ENCODE measurements around the gene EPS8L3.
"Not testable (repeated sequence)": the region's sequence is repeated elsewhere in the genome, so short reads cannot be mapped to it uniquely, and the experiment has no call there.

The EPS8L3 gene

DNA sequence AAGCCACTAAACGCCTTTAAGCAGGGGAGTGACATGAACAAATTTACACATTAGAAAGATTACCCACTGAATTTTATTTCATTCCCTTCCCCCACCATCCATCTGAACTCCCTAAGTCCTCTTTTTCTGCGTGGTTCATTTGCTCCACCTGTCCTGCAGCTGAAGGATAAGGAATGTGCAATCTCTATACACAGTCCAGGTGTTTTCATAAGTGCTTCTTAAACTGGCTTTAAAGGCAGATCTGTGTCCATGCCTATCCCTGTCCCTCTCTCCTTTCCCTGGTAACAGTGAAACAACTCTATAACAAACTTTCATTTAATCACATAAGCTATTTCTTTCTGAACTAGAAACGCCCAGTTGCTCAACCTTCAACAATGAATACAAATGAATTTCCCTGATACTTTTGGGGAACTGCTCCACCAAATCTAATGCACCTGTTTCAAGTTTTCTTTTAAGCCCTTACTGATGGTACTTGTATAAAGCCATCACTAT is 31.3 kb downstream of the EPS8L3 start:
- no peak for FAIRE-seq

DNA sequence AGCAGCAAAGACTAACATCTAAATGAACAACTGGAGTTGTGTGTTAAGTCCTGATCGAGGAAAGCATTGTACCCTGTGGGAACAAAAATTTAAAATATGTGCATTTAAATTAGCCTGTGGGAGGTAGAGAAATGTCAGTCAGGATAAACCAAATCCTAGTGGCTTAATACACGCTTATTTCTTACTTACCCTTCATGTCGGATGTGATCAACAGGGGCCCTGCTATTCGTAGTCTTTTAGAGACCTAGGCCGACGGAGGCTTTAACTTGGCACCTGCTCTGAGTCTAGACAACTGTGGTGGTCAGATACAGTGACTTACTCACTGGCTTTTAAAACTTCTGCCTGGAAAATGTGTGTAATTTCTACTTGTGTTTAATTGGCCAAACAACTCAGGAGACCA is 33.1 kb downstream of the EPS8L3 start:
- FAIRE-seq: no peak

DNA sequence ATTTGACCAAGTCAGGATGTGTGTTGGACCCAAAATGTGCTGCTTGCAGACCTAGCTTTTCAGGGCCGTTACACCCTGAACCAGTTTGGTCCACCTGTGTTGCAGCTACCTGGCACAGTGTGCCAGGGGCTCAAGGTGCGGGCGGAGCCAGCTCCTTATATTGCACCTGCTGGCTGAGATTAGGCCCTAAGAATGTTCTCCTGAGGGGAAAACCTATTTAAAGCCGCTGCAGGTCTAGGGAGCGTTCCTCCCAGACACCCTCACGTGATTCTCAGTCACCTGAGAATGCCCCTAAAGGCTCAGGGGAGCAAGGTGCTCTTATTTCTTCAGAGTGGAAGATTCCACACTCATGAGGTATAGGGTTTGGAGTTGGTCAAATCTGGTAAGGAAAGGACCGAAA is 34.9 kb downstream of the EPS8L3 start:
- FAIRE-seq: no peak

DNA sequence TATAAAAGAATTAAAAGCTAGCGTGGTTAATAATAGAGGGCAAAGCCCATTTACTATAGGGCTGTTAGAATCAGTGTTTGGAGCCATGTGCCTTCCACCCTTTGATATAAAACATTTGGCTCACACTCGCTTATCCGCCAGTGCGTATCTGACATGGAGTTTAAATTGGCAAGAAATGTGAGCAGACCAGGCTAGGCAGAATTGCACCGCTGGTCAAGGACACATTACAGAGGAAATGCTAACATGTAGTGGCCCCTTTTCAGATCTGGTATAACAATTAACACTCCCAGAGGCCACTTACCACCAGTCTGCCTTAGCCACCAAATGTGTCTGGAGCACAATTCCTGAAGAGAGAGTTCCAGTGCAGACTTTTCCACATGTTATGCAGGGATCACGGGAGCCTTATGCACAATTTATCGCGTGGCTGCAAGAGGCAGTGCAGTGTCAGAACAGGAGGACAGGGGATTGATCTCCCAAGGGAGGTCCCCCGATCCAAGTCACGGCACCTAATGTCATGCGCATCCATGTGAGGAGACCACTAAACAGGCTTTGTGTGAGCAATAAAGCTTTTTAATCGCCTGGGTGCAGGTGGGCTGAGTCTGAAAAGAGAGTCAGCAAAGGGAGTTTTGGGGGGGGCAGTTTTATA is 36.9 kb downstream of the EPS8L3 start:
- FAIRE-seq: no peak

DNA sequence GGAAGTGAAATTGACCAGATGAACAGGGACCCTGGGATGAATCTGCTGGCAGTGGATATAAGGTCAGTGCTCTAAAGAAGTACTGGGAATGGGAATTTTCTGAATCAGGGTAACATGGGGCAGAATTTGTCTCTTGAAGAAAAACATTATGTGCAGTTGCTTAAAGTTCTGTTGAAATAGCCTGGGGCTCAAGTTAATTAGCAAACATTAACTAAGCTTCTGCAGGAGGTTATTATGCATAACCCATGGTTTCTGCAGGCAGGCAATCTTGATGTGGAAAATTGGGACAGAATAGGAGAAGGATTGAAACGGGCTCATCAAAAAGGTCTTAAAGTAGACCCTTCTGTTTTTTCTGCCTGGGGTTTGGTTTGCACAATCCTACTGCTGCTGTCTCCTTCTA is 37.7 kb downstream of the EPS8L3 start:
- no peak for FAIRE-seq

DNA sequence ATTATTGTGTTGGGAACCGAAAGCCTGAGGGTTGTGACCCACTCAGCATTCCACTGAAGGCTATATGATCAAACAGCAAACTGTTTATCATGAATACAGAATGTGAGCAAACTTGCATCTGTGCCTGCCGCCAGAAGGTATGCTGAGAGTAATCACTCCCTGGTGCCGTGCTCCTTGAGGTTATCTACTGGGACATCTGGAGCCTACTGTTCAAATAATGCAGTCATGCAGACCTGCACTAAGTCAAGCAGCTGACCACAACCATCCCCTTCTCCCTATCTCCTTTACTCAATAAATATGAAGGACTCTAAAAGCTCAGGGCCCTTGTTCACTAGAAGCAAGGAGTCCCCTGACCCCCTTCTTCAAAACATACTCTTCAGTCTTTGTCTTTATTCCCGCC is 38.2 kb downstream of the EPS8L3 start:
- FAIRE-seq: no peak

DNA sequence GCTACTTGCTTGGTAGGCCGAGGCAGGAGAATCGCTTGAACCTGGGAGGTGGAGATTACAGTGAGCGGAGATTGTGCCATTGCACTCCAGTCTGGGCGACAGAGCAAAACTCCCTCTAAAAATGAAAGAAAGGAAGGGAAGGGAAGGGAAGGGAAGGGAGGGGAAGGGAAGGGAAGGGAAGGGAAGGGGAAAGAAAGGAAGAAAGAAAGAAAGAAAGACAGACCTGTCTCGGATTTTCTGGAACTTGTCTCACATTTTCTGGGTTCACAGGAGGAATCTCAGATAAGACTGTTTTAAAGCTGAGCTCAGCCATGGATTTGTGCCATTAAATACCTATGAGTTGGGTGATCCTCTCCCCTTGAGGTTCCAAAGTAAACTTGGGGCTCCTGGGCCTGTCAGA is 38.8 kb downstream of the EPS8L3 start:
- no peak for FAIRE-seq

DNA sequence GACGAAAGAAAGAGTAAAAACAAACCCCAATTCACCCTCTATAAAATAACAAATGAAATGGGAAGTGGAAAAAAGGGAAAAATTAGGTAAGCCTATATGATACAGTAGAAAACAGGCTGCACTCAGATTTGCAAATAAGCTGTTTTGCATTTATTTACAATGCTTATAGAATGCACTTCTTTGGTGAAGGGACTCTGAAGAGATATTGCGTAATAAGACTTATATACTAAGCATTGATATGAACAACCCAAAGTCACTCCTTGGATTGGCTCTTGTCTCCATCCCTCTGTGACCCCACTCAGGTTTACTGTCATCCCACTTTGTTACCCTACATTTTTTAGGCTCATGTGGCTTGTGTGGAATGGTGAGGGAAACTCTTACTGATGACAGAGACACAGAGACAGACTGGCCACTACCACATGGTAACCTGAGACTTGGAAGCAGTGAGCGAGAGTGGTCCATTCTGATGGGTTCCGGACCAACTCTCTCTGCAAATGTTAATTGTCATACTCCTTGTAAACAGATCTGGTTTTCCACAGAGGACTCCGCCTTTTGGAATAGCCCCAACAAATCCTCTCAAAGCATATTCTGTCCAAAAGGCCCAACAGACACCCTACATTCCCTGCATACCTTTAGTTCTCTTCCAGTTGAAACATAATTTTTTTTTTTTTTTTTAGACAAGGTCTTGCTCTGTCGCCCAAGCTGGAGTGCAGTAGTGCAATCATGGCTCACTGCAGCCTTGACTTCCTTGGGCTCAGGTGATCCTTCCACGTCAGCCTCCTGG is 40.6 kb downstream of the EPS8L3 start:
- no peak for FAIRE-seq

DNA sequence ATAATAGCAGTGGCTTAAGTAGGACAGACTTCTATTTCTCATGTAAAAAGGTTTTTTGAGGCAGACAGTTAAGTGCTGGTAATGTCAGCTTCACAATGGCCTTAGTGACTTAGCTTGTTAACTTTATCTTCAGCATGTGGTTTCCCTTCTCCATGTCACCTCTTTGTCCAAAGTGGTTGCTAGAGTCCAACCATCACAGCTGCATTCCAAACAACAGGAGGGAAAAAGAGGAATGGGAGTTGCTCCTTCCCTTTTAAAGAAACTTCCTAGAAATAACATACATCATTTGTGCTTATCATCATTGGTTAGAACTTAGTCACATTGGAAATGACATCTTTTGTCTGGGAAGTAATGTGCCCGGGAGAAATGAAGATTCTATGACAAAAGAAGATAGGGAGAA is 41.8 kb downstream of the EPS8L3 start:
- FAIRE-seq: no peak

DNA sequence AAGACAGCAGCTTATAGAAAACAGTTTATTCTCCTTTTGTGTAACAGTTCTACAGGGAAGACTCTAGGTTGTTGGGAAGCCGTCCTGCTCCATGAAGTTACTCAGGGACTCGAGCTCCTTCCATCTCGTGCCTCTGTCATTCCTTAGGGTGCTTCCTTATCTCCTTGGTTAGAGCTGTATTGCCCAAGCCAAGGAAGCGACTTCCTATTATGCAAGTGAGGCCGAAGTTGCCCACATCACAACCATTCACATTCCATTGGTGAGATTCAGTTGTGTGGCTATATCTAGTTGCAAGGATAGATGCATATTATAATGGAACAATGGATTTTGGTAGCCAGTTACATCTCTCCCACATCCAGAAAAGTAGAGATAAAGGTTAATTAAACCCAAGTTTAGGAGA is 42.7 kb downstream of the EPS8L3 start:
- no peak for FAIRE-seq

DNA sequence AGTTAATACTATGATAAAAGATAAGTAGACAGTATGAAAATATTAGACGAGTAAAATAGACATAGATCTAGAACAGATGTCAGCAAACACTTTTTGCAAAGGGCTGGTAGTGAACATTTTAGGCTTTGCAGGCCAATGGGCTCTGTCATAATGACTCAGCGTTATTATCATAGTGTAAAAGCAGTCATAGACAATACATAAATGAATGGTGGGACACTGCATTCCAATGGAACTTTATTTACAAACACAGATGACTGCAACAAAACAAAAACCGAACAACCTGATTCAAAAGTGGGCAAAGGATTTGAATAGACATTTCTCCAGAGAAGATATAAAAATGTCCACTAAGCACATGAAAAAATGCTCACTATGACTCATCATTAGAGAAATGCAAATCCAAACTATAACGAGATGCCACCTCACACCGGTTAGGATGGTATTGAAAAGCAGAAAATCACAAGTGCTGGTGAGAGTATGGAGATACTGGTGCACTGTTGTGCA is 44.3 kb downstream of the EPS8L3 start:
- FAIRE-seq: no peak

DNA sequence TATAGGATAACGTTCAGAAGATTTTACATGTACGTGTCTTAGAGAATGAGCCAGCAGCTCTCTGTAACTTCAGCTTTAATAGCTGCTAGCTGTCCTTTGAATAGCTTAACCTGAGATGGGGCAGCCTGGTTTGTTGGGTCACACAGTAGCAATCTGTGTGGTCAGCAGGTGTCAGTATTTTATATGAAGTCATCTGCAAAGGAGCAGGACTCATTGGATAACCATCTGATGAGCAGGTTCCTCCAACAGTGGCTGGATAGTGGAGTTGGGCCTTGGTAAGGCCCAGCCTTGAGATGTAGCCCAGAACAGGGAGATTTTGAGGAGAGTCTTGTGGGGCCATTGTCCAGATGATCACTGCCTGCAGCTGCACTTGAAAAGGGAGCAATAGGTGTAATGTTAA is 45.2 kb downstream of the EPS8L3 start:
- no peak for FAIRE-seq

DNA sequence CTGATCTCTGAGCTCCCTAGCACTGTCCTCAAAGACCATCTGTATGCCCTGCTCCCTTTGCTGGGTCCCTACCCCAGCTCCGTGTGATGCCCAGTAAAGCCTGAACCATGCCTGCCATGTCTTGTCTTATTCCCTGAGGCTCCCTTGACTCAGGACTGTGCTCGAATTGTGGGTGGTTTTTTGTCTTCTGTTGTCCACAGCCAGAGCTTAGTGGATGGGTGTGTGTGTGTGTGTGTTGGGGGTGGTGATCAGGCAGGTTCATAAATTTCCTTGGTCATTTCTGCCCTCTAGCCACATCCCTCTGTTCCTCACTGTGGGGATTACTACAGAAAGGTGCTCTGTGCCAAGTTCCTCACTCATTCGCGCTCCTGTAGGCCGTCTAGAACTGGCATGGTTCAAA is 46.0 kb downstream of the EPS8L3 start:
- FAIRE-seq: no peak

DNA sequence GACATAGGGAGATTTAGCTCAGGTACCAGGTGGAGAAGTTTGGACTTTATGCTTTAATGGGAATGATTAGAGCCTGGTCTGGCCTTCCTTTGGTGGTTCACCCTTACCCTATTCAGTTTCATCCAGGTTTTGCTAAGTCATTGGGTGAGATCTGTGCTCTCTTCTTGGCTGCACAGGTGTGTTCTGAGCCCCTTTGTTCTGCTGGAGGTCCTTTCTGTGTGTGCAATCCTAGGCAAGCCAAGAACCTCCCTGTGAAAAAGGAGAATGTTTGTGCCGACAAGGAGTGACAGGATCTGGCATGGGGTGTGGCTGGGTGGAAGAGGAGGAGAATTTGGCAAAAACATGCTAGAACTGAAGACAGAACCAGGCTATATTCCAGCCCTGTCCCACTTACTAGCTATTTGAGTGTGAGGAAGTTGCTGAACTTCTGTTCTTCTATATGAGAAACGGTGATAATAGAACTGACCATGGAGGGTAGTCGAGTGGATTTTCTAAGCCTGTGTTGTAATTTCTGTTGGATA is 47.1 kb downstream of the EPS8L3 start:
- no peak for FAIRE-seq

DNA sequence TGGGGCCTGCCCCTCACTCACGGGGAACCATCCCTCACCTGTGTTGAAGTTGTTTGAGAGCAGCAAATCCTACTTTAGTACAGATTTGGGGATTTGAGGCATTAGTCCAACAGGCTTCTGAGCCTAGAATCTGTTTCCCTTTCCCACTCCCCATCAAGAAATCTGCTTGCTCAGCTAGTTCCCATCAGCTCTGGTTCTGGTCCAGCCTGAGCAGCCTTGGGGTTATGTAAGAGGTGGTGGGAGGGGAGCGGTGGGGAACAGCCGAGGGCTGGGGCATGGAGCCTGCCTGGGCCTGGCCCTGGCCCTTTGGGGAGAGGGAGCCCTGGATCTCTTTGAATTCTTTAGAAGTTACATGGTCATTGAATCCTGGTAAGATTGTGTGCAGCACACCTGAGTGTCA is 47.6 kb downstream of the EPS8L3 start:
- no peak for FAIRE-seq

DNA sequence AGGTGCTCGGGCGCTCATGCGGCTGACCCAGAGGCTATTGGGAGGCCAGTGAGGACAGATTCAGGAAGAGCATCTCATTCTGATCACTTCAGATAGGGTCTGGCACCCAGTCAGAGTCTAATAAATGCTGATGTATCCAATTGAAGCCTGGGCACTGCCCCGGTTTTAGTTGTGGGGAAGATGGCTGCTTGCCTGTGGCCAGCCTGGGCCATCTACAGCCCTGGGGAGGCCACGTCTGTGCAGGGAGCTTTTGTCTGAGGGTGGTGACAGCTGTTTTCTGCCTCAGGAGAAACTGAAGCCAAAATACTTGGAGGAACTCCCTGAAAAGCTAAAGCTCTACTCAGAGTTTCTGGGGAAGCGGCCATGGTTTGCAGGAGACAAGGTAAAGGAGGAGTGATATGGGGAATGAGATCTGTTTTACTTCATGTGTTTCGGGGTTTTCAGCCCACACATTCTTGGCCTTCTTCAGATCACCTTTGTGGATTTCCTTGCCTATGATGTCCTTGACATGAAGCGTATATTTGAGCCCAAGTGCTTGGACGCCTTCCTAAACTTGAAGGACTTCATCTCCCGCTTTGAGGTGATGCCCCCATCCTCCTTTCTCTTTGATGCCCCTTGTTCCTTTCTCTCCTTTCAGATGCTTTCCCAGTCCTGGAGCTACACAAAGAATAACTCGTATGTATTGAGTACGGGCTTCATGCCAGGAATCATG is 48.9 kb downstream of the EPS8L3 start:
- no peak for FAIRE-seq

DNA sequence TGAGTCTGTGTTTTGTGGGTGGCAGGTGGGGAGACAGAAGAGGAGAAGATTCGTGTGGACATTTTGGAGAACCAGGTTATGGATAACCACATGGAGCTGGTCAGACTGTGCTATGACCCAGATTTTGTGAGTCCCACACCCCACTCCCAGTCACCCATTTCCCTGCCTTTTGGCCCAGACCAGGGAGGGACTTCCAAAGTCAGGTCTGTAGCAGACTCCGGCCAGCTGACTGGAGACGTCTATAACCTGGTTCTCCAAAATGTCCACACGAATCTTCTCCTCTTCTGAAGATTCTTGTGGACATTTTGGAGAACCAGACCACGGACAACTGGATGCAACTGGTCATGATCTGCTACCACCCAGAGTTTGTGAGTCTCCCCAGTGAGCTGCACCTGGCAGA is 50.1 kb downstream of the EPS8L3 start:
- no peak for FAIRE-seq

DNA sequence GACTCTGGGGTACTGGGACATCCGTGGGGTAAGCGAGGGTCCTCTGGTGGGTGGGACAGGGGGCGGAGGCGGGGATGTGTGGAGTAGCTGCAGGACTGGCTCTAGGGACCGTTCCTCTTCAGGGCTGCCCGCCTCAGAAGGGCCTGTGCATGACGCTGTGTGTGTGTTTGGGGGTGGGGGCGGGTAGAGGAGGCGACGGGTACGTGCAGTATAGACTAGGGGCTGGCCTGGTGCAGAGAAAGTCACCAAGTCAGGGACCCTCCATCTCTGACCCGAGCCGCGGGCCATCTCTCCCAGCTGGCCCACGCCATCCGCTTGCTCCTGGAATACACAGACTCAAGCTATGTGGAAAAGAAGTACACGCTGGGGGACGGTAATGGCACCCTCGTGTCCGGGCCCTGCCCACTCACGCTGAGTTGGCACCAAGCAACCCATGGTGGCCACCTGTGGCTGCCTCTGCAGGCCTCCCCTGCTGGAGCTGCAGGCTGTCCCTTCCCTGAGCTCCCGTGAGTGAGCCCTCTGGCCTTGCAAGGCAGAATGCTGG is 51.3 kb downstream of the EPS8L3 start:
- no peak for FAIRE-seq

DNA sequence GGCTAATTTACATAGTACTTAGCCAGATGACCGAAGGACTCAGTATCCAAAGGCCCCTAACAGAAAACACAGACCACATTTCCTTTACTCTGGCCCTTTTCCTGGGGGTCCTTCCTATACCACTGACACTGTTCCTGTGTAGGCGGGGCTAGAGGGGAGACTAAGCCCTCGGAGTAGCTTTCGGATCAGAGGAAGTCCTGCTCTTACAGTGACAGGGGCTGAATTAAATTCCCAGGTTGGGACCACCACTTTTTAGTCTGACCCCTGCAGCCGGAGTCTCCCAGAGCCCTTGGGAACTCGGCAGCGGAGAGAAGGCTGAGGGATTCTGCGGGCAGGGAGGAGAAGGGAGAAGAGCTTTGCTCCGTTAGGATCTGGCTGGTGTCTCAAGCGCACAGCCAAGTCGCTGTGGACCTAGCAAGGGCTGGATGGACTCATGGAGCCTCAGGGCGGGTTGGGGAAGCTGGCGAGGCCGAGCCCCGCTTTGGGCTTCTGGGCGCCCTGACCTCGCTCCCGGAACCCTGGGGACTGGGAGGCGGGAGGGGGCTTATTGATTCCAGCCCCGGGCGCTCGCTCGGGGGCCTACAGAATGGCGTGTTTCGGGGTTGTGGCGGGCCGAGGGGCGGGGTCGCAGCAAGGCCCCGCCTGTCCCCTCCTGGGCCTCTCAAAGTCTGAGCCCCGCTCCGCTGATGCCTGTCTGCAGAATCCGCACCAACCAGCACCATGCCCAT is 52.0 kb downstream of the EPS8L3 start, which contains the start of gene GSTM5:
TSS of gene GSTM5 (plus strand) at position 659 of the 728 bp plus-strand sequence. CDS start at position 721, 62 bp downstream.
- not testable (repeated sequence) for FAIRE-seq

DNA sequence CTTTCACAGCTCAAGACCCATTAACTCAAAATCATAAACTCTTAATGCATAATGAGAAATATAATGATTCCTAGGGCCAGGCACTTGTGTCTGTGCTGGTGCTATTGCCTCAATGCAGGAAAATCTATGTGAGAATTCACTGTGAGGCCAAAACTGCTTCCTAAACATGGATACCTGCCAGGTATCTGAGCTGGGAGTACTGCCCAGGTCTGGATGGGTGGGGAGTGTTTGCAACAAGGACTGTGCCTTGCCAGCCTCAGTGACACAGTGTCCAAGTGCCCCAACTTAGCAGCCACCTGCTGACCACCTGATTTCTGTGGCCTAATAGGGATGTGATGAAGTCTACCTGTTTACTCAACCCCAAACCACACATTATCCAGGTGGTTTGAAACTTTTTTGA is 53.9 kb downstream of the EPS8L3 start:
- not testable (repeated sequence) for FAIRE-seq

DNA sequence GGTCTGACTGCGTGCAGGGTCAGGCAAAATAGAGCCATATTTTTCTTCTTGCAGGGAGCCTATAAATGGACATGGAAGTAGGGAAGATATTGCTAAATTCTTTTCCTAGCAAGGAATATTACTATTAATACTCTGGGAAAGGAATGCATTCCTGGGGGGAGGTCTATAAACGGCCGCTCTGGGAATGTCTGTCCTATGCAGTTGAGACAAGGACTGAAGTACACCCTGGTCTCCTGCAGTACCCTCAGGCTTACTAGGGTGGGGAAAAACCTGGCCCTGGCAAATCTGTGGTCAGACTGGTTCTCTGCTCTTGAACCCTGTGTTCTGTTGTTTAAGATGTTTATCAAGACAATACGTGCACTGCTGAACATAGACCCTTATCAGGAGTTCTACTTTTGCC is 54.8 kb downstream of the EPS8L3 start:
- not testable (repeated sequence) for FAIRE-seq

DNA sequence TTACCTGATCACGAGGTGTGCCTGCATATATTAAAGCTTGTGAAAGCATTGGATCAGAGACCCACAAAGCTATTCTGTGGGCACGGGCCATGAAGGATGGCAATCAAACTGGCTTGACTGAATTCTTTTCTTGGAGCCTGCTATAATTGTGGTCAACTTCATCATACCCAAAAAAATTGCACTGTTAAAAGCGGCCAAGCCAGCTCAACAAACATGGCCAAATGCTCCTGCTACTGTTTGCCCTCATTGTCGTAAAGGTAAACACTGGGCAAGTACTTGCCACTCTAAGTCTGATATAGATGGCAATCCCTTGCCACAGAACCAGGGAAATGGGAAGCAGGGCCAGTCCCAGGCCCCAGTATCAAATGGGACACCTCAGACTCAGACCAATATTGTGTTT is 58.3 kb downstream of the EPS8L3 start:
- no peak for FAIRE-seq
